ENCODE data around the gene FHL3.

Gene FHL3

Small RNA genes lying within 50 kb of the gene (small RNA-seq; reads per million reads assigned to genes)
- 0 reads per million in 2 experiments for gene RF00017
- 0 to 0.03 reads per million in 2 experiments for gene RNU6-510P
